ENCODE measurements around the gene BAG5. TPM values are rescaled to one million over a fixed set of nuclear protein-coding genes. Genes with fewer than 3 reads are reported as not detected.

Gene BAG5
- total RNA-seq, 2 experiments from 2014 or later = 28.8 to 29.6 TPM

- ChIA-PET POLR2A (interaction anchor here (0.6 to 3.4 kb wide), 17 partner anchors 10 to 233 kb away, joined by 3 to 28 read pairs (median 4); partner anchors contain the start of genes CKB, KLC1 and TRMT61A), CTCF (interaction anchor here (0.7 to 2.6 kb wide), 9 partner anchors 8 to 64 kb away, joined by 3 to 14 read pairs (median 3); partner anchors contain the start of gene TRMT61A)
- DNase-seq (peak; percentile 67), ATAC-seq (peak; percentile 41)
- H3K4me1 Mint-ChIP-seq (ENCODE audit: low read depth) = peaks cover 56% of the 10 kb centered on the region
- TF ChIP-seq CTCF (IDR thresholded peaks at IDR 0.05) = no peak
- intact Hi-C loops (cut with micrococcal nuclease) = no loop called here
- peaks cover 45% of the 10 kb centered on the region for H3K36me3 Mint-ChIP-seq (ENCODE audit: low read depth)
- no peaks in the 10 kb centered on the region for H3K27me3 Mint-ChIP-seq
- peak overlapping the region; percentile 97 for H3K27ac Mint-ChIP-seq
- H3K9me3 Mint-ChIP-seq = no peaks in the 10 kb centered on the region
- peak overlapping the region; percentile 100 for H3K4me3 Mint-ChIP-seq
Measured at GRCh38 chr14:103561381-103562178, 877 bp downstream of the BAG5 start.

GRCh38 chr14:103560691-103561090, 1.8 kb downstream of the BAG5 start:
- DNase-seq = no peak
- H3K4me1 Mint-ChIP-seq (ENCODE audit: low read depth) = peaks cover 53% of the 10 kb centered on the region
- ATAC-seq = no peak
- H3K9me3 Mint-ChIP-seq = no peaks in the 10 kb centered on the region
- no peak for TF ChIP-seq CTCF (IDR thresholded peaks at IDR 0.05)
- H3K4me3 Mint-ChIP-seq = peak overlapping the region; percentile 100
- ChIA-PET POLR2A (interaction anchor here (0.6 to 2.7 kb wide), 8 partner anchors 14 to 37 kb away, joined by 3 to 28 read pairs (median 4); partner anchors contain the start of genes CKB and TRMT61A), CTCF (interaction anchor here (1.1 to 2.6 kb wide), 6 partner anchors 14 to 63 kb away, joined by 3 to 14 read pairs (median 4); partner anchors contain the start of gene TRMT61A)
- H3K27me3 Mint-ChIP-seq = no peaks in the 10 kb centered on the region
- intact Hi-C loops (cut with micrococcal nuclease) = no loop called here
- peaks cover 44% of the 10 kb centered on the region for H3K36me3 Mint-ChIP-seq (ENCODE audit: low read depth)
- peak overlapping the region; percentile 97 for H3K27ac Mint-ChIP-seq

- no peak for ATAC-seq
- POLR2A ChIA-PET = interaction anchor here (1.0 to 3.1 kb wide), 2 partner anchors 19 to 23 kb away, joined by 3 to 10 read pairs; no protein-coding TSS in a partner anchor
- H3K4me3 Mint-ChIP-seq = no peak overlapping the region
- intact Hi-C loops (cut with micrococcal nuclease) = no loop called here
- DNase-seq = no peak
- no peak overlapping the region for H3K27ac Mint-ChIP-seq
- CTCF ChIA-PET = interaction anchor here (1.3 to 4.1 kb wide), 3 partner anchors 13 to 41 kb away, joined by 4 to 19 read pairs (median 6); no protein-coding TSS in a partner anchor
- TF ChIP-seq CTCF (IDR thresholded peaks at IDR 0.05) = no peak
- H3K9me3 Mint-ChIP-seq = no peaks in the 10 kb centered on the region
- H3K4me1 Mint-ChIP-seq (ENCODE audit: low read depth) = peaks cover 53% of the 10 kb centered on the region
- H3K27me3 Mint-ChIP-seq = no peaks in the 10 kb centered on the region
- H3K36me3 Mint-ChIP-seq (ENCODE audit: low read depth) = peaks cover 44% of the 10 kb centered on the region
Measured at GRCh38 chr14:103559766-103560165, 2.7 kb downstream of the BAG5 start.

- Mint-ChIP-seq H3K27me3 (no peaks in the 10 kb centered on the region), H3K36me3 (ENCODE audit: low read depth) (peaks cover 41% of the 10 kb centered on the region)
- ATAC-seq = no peak
Measured at GRCh38 chr14:103558071-103558882, 4.2 kb downstream of the BAG5 start.

More at GRCh38 chr14:103558071-103558882, 4.2 kb downstream of the BAG5 start:
- intact Hi-C loops (cut with micrococcal nuclease) = no loop called here
- Mint-ChIP-seq H3K27ac (peak overlapping the region; percentile 52), H3K4me1 (ENCODE audit: low read depth) (peaks cover 46% of the 10 kb centered on the region), H3K4me3 (no peak overlapping the region), H3K9me3 (no peaks in the 10 kb centered on the region)
- POLR2A ChIA-PET = interaction anchor here (0.6 to 3.1 kb wide), 6 partner anchors 11 to 522 kb away, joined by 3 to 10 read pairs (median 4); no protein-coding TSS in a partner anchor
- no peak for TF ChIP-seq CTCF (IDR thresholded peaks at IDR 0.05)
- CTCF ChIA-PET = interaction anchor here (1.7 to 4.1 kb wide), 4 partner anchors 10 to 40 kb away, joined by 4 to 19 read pairs (median 8); no protein-coding TSS in a partner anchor
- DNase-seq = no peak
